ENCODE measurements around the gene OLIG2. TPM values are rescaled to one million over a fixed set of nuclear protein-coding genes. Genes with fewer than 3 reads are reported as not detected.
A peak's percentile ranks its signal among the peaks of the same experiment; 100 is the strongest.

Gene OLIG2
- total RNA-seq, 4 donors from 2014 or later, result not detected

DNA sequence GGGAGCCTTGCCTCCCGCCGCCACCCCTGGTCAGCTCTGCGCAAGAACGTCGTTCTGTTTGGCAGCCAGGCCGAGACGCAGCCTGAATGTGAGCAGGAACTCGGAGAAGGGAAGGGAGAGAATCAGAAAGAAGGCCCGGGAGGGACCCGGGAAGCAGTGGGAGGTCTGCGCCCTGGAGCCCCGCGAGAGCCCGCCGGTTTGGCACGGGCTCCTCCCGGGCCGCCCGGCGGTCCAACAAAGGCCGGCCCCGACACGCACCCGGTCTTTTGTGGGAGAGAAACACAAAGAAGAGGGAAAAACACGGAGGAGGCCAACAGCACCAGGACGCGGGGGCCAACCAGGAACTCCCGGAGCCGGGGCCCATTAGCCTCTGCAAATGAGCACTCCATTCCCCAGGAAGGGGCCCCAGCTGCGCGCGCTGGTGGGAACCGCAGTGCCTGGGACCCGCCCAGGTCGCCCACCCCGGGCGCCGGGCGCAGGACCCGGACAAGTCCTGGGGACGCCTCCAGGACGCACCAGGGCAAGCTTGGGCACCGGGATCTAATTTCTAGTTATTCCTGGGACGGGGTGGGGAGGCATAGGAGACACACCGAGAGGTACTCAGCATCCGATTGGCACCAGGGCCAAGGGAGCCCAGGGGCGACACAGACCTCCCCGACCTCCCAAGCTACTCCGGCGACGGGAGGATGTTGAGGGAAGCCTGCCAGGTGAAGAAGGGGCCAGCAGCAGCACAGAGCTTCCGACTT, 2.7 kb upstream of the OLIG2 start:
- no peaks in the 10 kb centered on the region for H3K9me3 ChIP-seq
- H3K4me3 ChIP-seq, result peak overlapping the region; percentile 18
- peaks cover 63% of the 10 kb centered on the region for H3K4me1 ChIP-seq
- no peaks in the 10 kb centered on the region for H3K36me3 ChIP-seq
- TF ChIP-seq POLR2AphosphoS5 (IDR thresholded peaks at IDR 0.05) (no peak), POLR2A (IDR thresholded peaks at IDR 0.05) (no peak), EP300 (IDR thresholded peaks at IDR 0.05) (no peak)
- TF ChIP-seq, protein P1, sequence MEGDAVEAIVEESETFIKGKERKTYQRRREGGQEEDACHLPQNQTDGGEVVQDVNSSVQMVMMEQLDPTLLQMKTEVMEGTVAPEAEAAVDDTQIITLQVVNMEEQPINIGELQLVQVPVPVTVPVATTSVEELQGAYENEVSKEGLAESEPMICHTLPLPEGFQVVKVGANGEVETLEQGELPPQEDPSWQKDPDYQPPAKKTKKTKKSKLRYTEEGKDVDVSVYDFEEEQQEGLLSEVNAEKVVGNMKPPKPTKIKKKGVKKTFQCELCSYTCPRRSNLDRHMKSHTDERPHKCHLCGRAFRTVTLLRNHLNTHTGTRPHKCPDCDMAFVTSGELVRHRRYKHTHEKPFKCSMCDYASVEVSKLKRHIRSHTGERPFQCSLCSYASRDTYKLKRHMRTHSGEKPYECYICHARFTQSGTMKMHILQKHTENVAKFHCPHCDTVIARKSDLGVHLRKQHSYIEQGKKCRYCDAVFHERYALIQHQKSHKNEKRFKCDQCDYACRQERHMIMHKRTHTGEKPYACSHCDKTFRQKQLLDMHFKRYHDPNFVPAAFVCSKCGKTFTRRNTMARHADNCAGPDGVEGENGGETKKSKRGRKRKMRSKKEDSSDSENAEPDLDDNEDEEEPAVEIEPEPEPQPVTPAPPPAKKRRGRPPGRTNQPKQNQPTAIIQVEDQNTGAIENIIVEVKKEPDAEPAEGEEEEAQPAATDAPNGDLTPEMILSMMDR (IDR thresholded peaks at IDR 0.05), result no peak
- no peak overlapping the region for H3K27ac ChIP-seq
- no peak for DNase-seq (ENCODE audit: low spot score in 2 of 2)
- H3K27me3 ChIP-seq, result peaks cover 100% of the 10 kb centered on the region
- 2% methylated on average over 25 of the region's 52 CpGs for WGBS

DNA sequence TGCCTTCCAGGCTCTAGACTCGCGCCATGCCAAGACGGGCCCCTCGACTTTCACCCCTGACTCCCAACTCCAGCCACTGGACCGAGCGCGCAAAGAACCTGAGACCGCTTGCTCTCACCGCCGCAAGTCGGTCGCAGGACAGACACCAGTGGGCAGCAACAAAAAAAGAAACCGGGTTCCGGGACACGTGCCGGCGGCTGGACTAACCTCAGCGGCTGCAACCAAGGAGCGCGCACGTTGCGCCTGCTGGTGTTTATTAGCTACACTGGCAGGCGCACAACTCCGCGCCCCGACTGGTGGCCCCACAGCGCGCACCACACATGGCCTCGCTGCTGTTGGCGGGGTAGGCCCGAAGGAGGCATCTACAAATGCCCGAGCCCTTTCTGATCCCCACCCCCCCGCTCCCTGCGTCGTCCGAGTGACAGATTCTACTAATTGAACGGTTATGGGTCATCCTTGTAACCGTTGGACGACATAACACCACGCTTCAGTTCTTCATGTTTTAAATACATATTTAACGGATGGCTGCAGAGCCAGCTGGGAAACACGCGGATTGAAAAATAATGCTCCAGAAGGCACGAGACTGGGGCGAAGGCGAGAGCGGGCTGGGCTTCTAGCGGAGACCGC, 2.0 kb upstream of the OLIG2 start:
- 9% methylated on average over 19 of the region's 49 CpGs for WGBS
- Histone ChIP-seq H3K27me3 (peaks cover 100% of the 10 kb centered on the region), H3K36me3 (no peaks in the 10 kb centered on the region), H3K4me3 (peak overlapping the region; percentile 18), H3K4me1 (peaks cover 70% of the 10 kb centered on the region), H3K27ac (no peak overlapping the region), H3K9me3 (no peaks in the 10 kb centered on the region)
- DNase-seq (ENCODE audit: low spot score in 2 of 2), result no peak
- TF ChIP-seq POLR2AphosphoS5 (IDR thresholded peaks at IDR 0.05) (no peak), EP300 (IDR thresholded peaks at IDR 0.05) (no peak), POLR2A (IDR thresholded peaks at IDR 0.05) (no peak)
- TF ChIP-seq, protein P1 (IDR thresholded peaks at IDR 0.05), result no peak

DNA sequence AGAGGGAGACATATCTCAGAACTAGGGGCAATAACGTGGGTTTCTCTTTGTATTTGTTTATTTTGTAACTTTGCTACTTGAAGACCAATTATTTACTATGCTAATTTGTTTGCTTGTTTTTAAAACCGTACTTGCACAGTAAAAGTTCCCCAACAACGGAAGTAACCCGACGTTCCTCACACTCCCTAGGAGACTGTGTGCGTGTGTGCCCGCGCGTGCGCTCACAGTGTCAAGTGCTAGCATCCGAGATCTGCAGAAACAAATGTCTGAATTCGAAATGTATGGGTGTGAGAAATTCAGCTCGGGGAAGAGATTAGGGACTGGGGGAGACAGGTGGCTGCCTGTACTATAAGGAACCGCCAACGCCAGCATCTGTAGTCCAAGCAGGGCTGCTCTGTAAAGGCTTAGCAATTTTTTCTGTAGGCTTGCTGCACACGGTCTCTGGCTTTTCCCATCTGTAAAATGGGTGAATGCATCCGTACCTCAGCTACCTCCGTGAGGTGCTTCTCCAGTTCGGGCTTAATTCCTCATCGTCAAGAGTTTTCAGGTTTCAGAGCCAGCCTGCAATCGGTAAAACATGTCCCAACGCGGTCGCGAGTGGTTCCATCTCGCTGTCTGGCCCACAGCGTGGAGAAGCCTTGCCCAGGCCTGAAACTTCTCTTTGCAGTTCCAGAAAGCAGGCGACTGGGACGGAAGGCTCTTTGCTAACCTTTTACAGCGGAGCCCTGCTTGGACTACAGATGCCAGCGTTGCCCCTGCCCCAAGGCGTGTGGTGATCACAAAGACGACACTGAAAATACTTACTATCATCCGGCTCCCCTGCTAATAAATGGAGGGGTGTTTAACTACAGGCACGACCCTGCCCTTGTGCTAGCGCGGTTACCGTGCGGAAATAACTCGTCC, 1.3 kb upstream of the OLIG2 start:
- Histone ChIP-seq H3K9me3 (no peaks in the 10 kb centered on the region), H3K27me3 (peaks cover 100% of the 10 kb centered on the region), H3K4me3 (no peak overlapping the region), H3K27ac (no peak overlapping the region), H3K36me3 (no peaks in the 10 kb centered on the region), H3K4me1 (peaks cover 76% of the 10 kb centered on the region)
- DNase-seq (ENCODE audit: low spot score in 2 of 2), result no peak
- 5% methylated on average over 37 of the region's 40 CpGs for WGBS
- TF ChIP-seq, protein P1 (IDR thresholded peaks at IDR 0.05), result no peak
- TF ChIP-seq POLR2AphosphoS5 (IDR thresholded peaks at IDR 0.05) (no peak), POLR2A (IDR thresholded peaks at IDR 0.05) (no peak), EP300 (IDR thresholded peaks at IDR 0.05) (no peak)

DNA sequence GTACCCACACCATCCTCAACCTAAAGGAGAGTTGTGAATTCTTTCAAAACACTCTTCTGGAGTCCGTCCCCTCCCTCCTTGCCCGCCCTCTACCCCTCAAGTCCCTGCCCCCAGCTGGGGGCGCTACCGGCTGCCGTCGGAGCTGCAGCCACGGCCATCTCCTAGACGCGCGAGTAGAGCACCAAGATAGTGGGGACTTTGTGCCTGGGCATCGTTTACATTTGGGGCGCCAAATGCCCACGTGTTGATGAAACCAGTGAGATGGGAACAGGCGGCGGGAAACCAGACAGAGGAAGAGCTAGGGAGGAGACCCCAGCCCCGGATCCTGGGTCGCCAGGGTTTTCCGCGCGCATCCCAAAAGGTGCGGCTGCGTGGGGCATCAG, 638 bp upstream of the OLIG2 start:
- Histone ChIP-seq H3K27me3 (peaks cover 100% of the 10 kb centered on the region), H3K27ac (no peak overlapping the region), H3K4me1 (peaks cover 72% of the 10 kb centered on the region), H3K36me3 (no peaks in the 10 kb centered on the region), H3K4me3 (no peak overlapping the region), H3K9me3 (no peaks in the 10 kb centered on the region)
- no peak for DNase-seq (ENCODE audit: low spot score in 2 of 2)
- TF ChIP-seq POLR2AphosphoS5 (IDR thresholded peaks at IDR 0.05), result no peak
- TF ChIP-seq, protein P1 (IDR thresholded peaks at IDR 0.05), result no peak
- TF ChIP-seq POLR2A (IDR thresholded peaks at IDR 0.05), result no peak
- no peak for TF ChIP-seq EP300 (IDR thresholded peaks at IDR 0.05)
- 2% methylated on average over 18 of the region's 22 CpGs for WGBS
